NB4 (cell line): Measurements from ENCODE around the gene HDGF.

Experiments
- MYC ChIP-seq: IDR thresholded peaks from 2 replicates; pipeline ENCODE4 v1.6.1; 2011; ENCODE audit warnings: low read depth, low read length
- POLR2A ChIP-seq: IDR thresholded peaks from 2 replicates; pipeline ENCODE4 v1.6.1; 2011; ENCODE audit warnings: mild to moderate bottlenecking; ENCODE audit not compliant: insufficient read length; ENCODE audit errors: extremely low read depth
- TF ChIP-seq, protein P1 (sequence below): IDR thresholded peaks from one replicate; pipeline ENCODE4 v1.5.1; 2012; ENCODE audit warnings: low read depth, low read length
- TF ChIP-seq, protein P2 (sequence below): IDR thresholded peaks from 2 replicates; pipeline ENCODE4 v1.6.1; 2011; ENCODE audit warnings: low read depth, low read length

DNA sequence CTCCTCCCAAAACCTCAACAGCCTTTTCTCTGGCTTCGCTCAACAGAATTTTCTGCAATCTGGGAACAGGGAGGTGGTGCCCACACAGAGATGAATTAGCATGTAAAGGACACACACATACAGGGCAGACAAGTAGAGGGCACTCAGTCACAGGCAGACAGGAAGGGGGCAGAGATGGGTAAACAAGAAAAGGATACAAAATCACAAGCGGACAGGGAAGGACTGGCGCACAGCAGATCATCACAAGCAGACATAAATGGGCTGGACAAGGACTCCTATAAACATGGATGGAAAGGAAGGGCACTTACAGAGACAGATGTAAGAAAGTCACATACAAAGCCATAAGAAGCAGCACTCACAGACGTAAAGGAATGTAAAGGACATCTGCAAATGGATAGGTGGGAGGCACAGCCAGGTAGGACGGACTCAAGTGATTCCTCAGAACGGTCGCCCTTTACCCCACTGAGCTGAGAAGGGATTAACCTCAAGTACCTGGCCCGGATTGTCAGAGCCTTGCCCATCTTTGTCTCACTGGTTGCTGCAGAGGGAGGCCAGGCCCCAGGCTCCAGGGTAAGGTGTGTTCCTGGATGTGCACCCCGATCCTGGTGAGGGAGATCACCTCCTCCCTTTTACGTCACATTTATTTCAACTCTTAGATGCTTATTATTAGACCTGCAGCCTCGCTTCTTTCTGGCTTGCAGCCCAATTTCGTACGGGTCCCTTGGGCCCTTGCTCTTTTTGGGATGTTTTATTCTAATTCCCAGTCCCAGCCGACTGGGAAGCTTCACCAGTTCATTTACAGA is 15.0 kb upstream of the HDGF start:
- TF ChIP-seq, protein P1, sequence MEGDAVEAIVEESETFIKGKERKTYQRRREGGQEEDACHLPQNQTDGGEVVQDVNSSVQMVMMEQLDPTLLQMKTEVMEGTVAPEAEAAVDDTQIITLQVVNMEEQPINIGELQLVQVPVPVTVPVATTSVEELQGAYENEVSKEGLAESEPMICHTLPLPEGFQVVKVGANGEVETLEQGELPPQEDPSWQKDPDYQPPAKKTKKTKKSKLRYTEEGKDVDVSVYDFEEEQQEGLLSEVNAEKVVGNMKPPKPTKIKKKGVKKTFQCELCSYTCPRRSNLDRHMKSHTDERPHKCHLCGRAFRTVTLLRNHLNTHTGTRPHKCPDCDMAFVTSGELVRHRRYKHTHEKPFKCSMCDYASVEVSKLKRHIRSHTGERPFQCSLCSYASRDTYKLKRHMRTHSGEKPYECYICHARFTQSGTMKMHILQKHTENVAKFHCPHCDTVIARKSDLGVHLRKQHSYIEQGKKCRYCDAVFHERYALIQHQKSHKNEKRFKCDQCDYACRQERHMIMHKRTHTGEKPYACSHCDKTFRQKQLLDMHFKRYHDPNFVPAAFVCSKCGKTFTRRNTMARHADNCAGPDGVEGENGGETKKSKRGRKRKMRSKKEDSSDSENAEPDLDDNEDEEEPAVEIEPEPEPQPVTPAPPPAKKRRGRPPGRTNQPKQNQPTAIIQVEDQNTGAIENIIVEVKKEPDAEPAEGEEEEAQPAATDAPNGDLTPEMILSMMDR, result no peak
- no peak for TF ChIP-seq POLR2A
- TF ChIP-seq MYC, result no peak
- TF ChIP-seq, protein P2, sequence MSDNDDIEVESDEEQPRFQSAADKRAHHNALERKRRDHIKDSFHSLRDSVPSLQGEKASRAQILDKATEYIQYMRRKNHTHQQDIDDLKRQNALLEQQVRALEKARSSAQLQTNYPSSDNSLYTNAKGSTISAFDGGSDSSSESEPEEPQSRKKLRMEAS, result no peak
